ENCODE measurements around the gene TRERF1. TPM values are rescaled to one million over a fixed set of nuclear protein-coding genes. Genes with fewer than 3 reads are reported as not detected.
A peak's percentile ranks its signal among the peaks of the same experiment; 100 is the strongest.

The TRERF1 gene
- total and polyA plus RNA-seq, 2 of the 8 experiments (the other 6 are each of a cell fraction or from before 2014, with no cell fraction given): 10.8 to 21.5 TPM

GRCh38 chr6:42243046-42243445, 208.7 kb downstream of the TRERF1 start:
- H2BK12ac ChIP-seq (ENCODE audit: low read depth, low read length): peak overlapping the region; percentile 53; the same call in 1 of the 2 replicates
- no peak overlapping the region for H4K8ac ChIP-seq (ENCODE audit: extremely low read depth, insufficient read depth, low read length)
- H3K56ac ChIP-seq (replicated peaks; ENCODE audit: insufficient read length, low read depth, low read length): no peak overlapping the region
- H3K9me3 ChIP-seq (ENCODE audit: insufficient read depth in 2 of 2, low read depth in 1 of 2, low read length in 1 of 2): no peaks in the 10 kb centered on the region
- ChIA-PET POLR2A (ENCODE audit: partially characterized antibody) (no interaction called here), CTCF (ENCODE audit: partially characterized antibody) (interaction anchor here (0.6 to 4.2 kb wide), 7 partner anchors 9 to 304 kb away, joined by 3 to 15 read pairs (median 4); no protein-coding TSS in a partner anchor)
- H3K4me3 ChIP-seq (ENCODE audit: extremely low read depth in 1 of 4, insufficient read depth in 2 of 4, low read depth in 3 of 4, low read length in 4 of 4): no peak overlapping the region
- H2BK15ac ChIP-seq (ENCODE audit: low read length): peak overlapping the region; percentile 97; the same call in 1 of the 2 replicates
- peak overlapping the region; percentile 2; the same call in 1 of the 2 replicates for H2BK20ac ChIP-seq (ENCODE audit: low read length)
- H3K79me2 ChIP-seq (ENCODE audit: control insufficient read depth in 1 of 2, insufficient read depth in 2 of 2, low read length in 2 of 2): no peaks in the 10 kb centered on the region
- no peaks in the 10 kb centered on the region for H3K23me2 ChIP-seq (ENCODE audit: low read depth, low read length)
- FAIRE-seq (no peak), DNase-seq (ENCODE audit: low read depth in 1 of 2, low spot score in 2 of 2) (no peak)
- H2BK5ac ChIP-seq (ENCODE audit: low read depth, low read length): peak overlapping the region; percentile 35; the same call in 1 of the 2 replicates
- H4K5ac ChIP-seq (ENCODE audit: insufficient read length, low read depth, low read length): no peak overlapping the region
- WGBS, 2 experiments (ENCODE audit: extremely low coverage in 1 of 2, insufficient coverage in 1 of 2, insufficient read length in 1 of 2, insufficient replicate concordance in 2 of 2, low coverage in 1 of 2, low lambda C conversion rate in 2 of 2, missing lambda C conversion rate in 1 of 2): 97% methylated on average over 11 of the region's 11 CpGs; no CpG with 5 or more reads in 1 of the 2 experiments
- no peak for TF ChIP-seq TAF7 (optimal IDR thresholded peaks at IDR 0.05; ENCODE audit: borderline replicate concordance, low read depth, low read length)
- no peak for TF ChIP-seq SIX5 (IDR thresholded peaks at IDR 0.05; ENCODE audit: low read depth, low read length)
- no peak for TF ChIP-seq EZH2 (IDR thresholded peaks at IDR 0.05; ENCODE audit: low read depth, low read length, severe bottlenecking)
- no peak for TF ChIP-seq GABPA (IDR thresholded peaks at IDR 0.05; ENCODE audit: borderline replicate concordance, insufficient read depth, low read length)
- no peak for TF ChIP-seq JUN (IDR thresholded peaks at IDR 0.05; ENCODE audit: low read depth, low read length)
- no peak for TF ChIP-seq SIN3A (conservative IDR thresholded peaks at IDR 0.05 in 1 of 2, IDR thresholded peaks at IDR 0.05 in 1 of 2; ENCODE audit: low read depth in 1 of 2, low read length in 2 of 2)
- no peak for TF ChIP-seq EGR1 (IDR thresholded peaks at IDR 0.05; ENCODE audit: borderline replicate concordance, low read depth, low read length)
- no peak for TF ChIP-seq CHD2 (IDR thresholded peaks at IDR 0.05; ENCODE audit: low read length)
- no peak for TF ChIP-seq EP300 (IDR thresholded peaks at IDR 0.05; ENCODE audit: borderline replicate concordance in 1 of 2, low read depth in 2 of 2, low read length in 2 of 2)
- H3K27me3 ChIP-seq (replicated peaks in 1 of 4; ENCODE audit: control insufficient read depth in 3 of 4, extremely low read depth in 1 of 4, insufficient read depth in 3 of 4, low read length in 3 of 4): no peaks in the 10 kb centered on the region
- no peak overlapping the region for H2AK5ac ChIP-seq (ENCODE audit: low read depth, low read length)
- H3K27ac ChIP-seq (ENCODE audit: low read depth, low read length): no peak overlapping the region
- peaks cover 0 to 9% (median 4%) of the 10 kb centered on the region in 4 experiments; a peak in 5 of 7 replicates for H3K4me1 ChIP-seq (replicated peaks in 1 of 4; ENCODE audit: control insufficient read depth in 3 of 4, insufficient read depth in 4 of 4, low read length in 3 of 4)
- H3K9ac ChIP-seq (replicated peaks in 1 of 4; ENCODE audit: extremely low read depth in 1 of 4, low read depth in 3 of 4, low read length in 3 of 4): no peak overlapping the region; a peak in 1 of 7 replicates
- H3K4ac ChIP-seq (replicated peaks; ENCODE audit: insufficient read length, low read depth, low read length): no peak overlapping the region
- no peak overlapping the region for H3K23ac ChIP-seq (ENCODE audit: insufficient read length)
- peaks cover 4 to 48% (median 16%) of the 10 kb centered on the region in 4 experiments; a peak in 7 of 8 replicates for H3K36me3 ChIP-seq (ENCODE audit: control insufficient read depth in 2 of 4, insufficient read depth in 4 of 4, low read length in 3 of 4)
- H3K14ac ChIP-seq (ENCODE audit: insufficient read length): no peak overlapping the region
- H3K18ac ChIP-seq (ENCODE audit: extremely low read depth, low read length): no peak overlapping the region
- no peak overlapping the region for H3K4me2 ChIP-seq (ENCODE audit: insufficient read depth in 1 of 2, low read depth in 2 of 2, low read length in 2 of 2)
- H3K79me1 ChIP-seq (ENCODE audit: low read depth, low read length): no peaks in the 10 kb centered on the region
- no peak overlapping the region for H4K91ac ChIP-seq (replicated peaks; ENCODE audit: insufficient read length, low read length)
- no peaks in the 10 kb centered on the region for H4K20me1 ChIP-seq (replicated peaks in 1 of 2; ENCODE audit: control insufficient read depth in 1 of 2, insufficient read depth in 2 of 2, low read length in 2 of 2)
- H2BK120ac ChIP-seq (replicated peaks; ENCODE audit: low read depth, low read length): no peak overlapping the region
- H2AFZ ChIP-seq (ENCODE audit: low read length): no peak overlapping the region

Data from H1 (cell line).